GM18861 (cell line): ENCODE results near the gene UACA.
"Not testable (repeated sequence)": the region's sequence is repeated elsewhere in the genome, so short reads cannot be mapped to it uniquely, and the experiment has no call there.

Experiments
- ATAC-seq: cut with Tn5 transposase; IDR thresholded peaks from one replicate; pipeline ENCODE4 v1.9.1; 2021; ENCODE audit not compliant: unreplicated experiment

The UACA gene

GRCh38 chr15:70672081-70672480, 91.3 kb downstream of the UACA start:
- peak; percentile 51 for ATAC-seq

- no peak for ATAC-seq
Observed at GRCh38 chr15:70670680-70671079, 92.7 kb downstream of the UACA start.

GRCh38 chr15:70669966-70670658, 93.2 kb downstream of the UACA start:
- ATAC-seq: no peak

GRCh38 chr15:70669006-70669602, 94.3 kb downstream of the UACA start:
- ATAC-seq: no peak

- no peak for ATAC-seq
Observed at GRCh38 chr15:70665599-70665998, 97.8 kb downstream of the UACA start.

GRCh38 chr15:70664494-70664893, 98.9 kb downstream of the UACA start:
- ATAC-seq: no peak

- not testable (repeated sequence) for ATAC-seq
Observed at GRCh38 chr15:70663069-70663468, 100.3 kb downstream of the UACA start.

- no peak for ATAC-seq
Observed at GRCh38 chr15:70659662-70660061, 103.7 kb downstream of the UACA start.

- ATAC-seq: no peak
Observed at GRCh38 chr15:70658641-70659040, 104.7 kb downstream of the UACA start.

- ATAC-seq: no peak
Observed at GRCh38 chr15:70653426-70653825, 109.9 kb downstream of the UACA start.

GRCh38 chr15:70652341-70652740, 111.0 kb downstream of the UACA start:
- no peak for ATAC-seq

GRCh38 chr15:70651303-70651845, 112.0 kb downstream of the UACA start:
- ATAC-seq: no peak

- ATAC-seq: no peak
Observed at GRCh38 chr15:70650567-70651302, 112.6 kb downstream of the UACA start.

- no peak for ATAC-seq
Observed at GRCh38 chr15:70647396-70647795, 116.0 kb downstream of the UACA start.

GRCh38 chr15:70646169-70646568, 117.2 kb downstream of the UACA start:
- no peak for ATAC-seq

GRCh38 chr15:70643783-70644125, 119.6 kb downstream of the UACA start:
- no peak for ATAC-seq

- ATAC-seq: no peak
Observed at GRCh38 chr15:70643106-70643782, 120.1 kb downstream of the UACA start.

- no peak for ATAC-seq
Observed at GRCh38 chr15:70636540-70637165, 126.7 kb downstream of the UACA start.

- ATAC-seq: no peak
Observed at GRCh38 chr15:70635895-70636294, 127.5 kb downstream of the UACA start.

- no peak for ATAC-seq
Observed at GRCh38 chr15:70633991-70634390, 129.4 kb downstream of the UACA start.
